ENCODE results near the gene FBXO44.

DNA sequence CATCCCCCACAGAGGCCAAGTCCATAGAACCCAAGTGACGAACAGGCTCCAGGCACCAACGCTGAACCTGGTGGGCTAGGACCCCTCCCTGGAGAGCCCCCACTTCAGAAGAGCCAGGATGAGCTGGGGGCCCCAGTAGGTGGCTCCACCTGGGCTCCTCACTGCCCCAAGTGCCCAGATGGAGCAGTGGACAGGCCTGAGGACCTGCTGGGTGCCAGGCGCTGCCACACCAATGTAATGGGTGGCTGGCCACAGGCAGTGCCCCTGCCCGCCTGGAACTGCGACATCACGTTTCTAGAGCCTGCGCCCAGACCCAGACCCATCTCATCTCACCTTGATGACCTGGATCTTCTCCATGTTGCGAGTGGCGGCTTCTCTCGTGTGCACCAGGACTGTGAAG lies 20.6 kb downstream of the FBXO44 start:
- TF ChIP-seq, protein P1, sequence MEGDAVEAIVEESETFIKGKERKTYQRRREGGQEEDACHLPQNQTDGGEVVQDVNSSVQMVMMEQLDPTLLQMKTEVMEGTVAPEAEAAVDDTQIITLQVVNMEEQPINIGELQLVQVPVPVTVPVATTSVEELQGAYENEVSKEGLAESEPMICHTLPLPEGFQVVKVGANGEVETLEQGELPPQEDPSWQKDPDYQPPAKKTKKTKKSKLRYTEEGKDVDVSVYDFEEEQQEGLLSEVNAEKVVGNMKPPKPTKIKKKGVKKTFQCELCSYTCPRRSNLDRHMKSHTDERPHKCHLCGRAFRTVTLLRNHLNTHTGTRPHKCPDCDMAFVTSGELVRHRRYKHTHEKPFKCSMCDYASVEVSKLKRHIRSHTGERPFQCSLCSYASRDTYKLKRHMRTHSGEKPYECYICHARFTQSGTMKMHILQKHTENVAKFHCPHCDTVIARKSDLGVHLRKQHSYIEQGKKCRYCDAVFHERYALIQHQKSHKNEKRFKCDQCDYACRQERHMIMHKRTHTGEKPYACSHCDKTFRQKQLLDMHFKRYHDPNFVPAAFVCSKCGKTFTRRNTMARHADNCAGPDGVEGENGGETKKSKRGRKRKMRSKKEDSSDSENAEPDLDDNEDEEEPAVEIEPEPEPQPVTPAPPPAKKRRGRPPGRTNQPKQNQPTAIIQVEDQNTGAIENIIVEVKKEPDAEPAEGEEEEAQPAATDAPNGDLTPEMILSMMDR (IDR thresholded peaks at IDR 0.05; ENCODE audit: low read depth, low read length): no peak
- TF ChIP-seq EZH2phosphoT487 (IDR thresholded peaks at IDR 0.05; ENCODE audit: low read depth): no peak
